ENCODE measurements around the gene NISCH. TPM values are rescaled to one million over a fixed set of nuclear protein-coding genes. Genes with fewer than 3 reads are reported as not detected.

The NISCH gene
- total RNA-seq, 1 donor from 2014 or later = 89.5 TPM

- H3K27ac Mint-ChIP-seq = no peak overlapping the region
- TF ChIP-seq, protein P1, sequence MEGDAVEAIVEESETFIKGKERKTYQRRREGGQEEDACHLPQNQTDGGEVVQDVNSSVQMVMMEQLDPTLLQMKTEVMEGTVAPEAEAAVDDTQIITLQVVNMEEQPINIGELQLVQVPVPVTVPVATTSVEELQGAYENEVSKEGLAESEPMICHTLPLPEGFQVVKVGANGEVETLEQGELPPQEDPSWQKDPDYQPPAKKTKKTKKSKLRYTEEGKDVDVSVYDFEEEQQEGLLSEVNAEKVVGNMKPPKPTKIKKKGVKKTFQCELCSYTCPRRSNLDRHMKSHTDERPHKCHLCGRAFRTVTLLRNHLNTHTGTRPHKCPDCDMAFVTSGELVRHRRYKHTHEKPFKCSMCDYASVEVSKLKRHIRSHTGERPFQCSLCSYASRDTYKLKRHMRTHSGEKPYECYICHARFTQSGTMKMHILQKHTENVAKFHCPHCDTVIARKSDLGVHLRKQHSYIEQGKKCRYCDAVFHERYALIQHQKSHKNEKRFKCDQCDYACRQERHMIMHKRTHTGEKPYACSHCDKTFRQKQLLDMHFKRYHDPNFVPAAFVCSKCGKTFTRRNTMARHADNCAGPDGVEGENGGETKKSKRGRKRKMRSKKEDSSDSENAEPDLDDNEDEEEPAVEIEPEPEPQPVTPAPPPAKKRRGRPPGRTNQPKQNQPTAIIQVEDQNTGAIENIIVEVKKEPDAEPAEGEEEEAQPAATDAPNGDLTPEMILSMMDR (IDR thresholded peaks at IDR 0.05) = no peak
- H3K9me3 Mint-ChIP-seq = no peaks in the 10 kb centered on the region
- peak; percentile 35 for DNase-seq
- H3K36me3 Mint-ChIP-seq (ENCODE audit: low read depth) = peaks cover 66% of the 10 kb centered on the region
- CTCF ChIA-PET = no interaction called here
- H3K27me3 Mint-ChIP-seq = no peaks in the 10 kb centered on the region
- no peaks in the 10 kb centered on the region for H3K4me1 Mint-ChIP-seq
- H3K4me3 Mint-ChIP-seq = no peak overlapping the region
- POLR2A ChIA-PET = interaction anchor here (0.6 kb wide), 1 partner anchor 210 kb away, joined by 3 read pairs; no protein-coding TSS in a partner anchor
- ATAC-seq (ENCODE audit: low read depth) = peak; percentile 57
- intact Hi-C loops (cut with micrococcal nuclease) = loop anchor here (2.0 kb wide), 1 partner anchor 65 kb away; the partner anchor contains the start of gene UQCC5
Observed at GRCh38 chr3:52471371-52472238, 16.2 kb downstream of the NISCH start.

GRCh38 chr3:52472239-52473000 lies 17.0 kb downstream of the NISCH start:
- Mint-ChIP-seq H3K36me3 (ENCODE audit: low read depth) (peaks cover 72% of the 10 kb centered on the region), H3K4me1 (no peaks in the 10 kb centered on the region), H3K9me3 (no peaks in the 10 kb centered on the region), H3K4me3 (no peak overlapping the region), H3K27me3 (no peaks in the 10 kb centered on the region), H3K27ac (no peak overlapping the region)
- ATAC-seq (ENCODE audit: low read depth) (no peak), DNase-seq (no peak)
- TF ChIP-seq, protein P1 (IDR thresholded peaks at IDR 0.05) = no peak
- intact Hi-C loops (cut with micrococcal nuclease) = loop anchor here (2.0 kb wide), 1 partner anchor 64 kb away; the partner anchor contains the start of gene UQCC5
- POLR2A ChIA-PET = interaction anchor here (0.6 kb wide), 1 partner anchor 211 kb away, joined by 3 read pairs; no protein-coding TSS in a partner anchor
- CTCF ChIA-PET = no interaction called here

DNA sequence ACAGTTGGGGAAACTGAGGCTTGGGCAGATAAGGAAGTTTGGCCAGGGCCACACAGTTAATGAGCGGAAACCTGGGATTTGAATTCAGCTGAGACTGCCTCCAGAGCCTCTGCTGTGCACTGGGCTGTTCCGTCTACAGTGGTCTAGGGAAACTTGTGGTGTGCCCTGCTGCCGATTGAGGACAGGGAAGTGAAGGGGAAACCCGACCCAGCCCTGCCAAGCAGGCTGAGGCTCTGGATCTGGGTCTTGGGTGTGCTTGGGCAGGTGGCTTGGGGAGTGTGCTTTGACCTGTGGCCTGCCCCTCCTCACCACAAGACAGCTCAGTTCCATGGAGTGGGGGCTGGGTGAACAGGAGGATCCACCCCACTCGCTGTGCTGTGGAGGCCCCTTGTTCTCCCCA lies 17.6 kb downstream of the NISCH start:
- Mint-ChIP-seq H3K27ac (no peak overlapping the region), H3K9me3 (no peaks in the 10 kb centered on the region), H3K4me3 (no peak overlapping the region), H3K36me3 (ENCODE audit: low read depth) (peaks cover 77% of the 10 kb centered on the region), H3K27me3 (no peaks in the 10 kb centered on the region), H3K4me1 (no peaks in the 10 kb centered on the region)
- ATAC-seq (ENCODE audit: low read depth) = no peak
- POLR2A ChIA-PET = no interaction called here
- no peak for DNase-seq
- TF ChIP-seq, protein P1 (IDR thresholded peaks at IDR 0.05) = no peak
- intact Hi-C loops (cut with micrococcal nuclease) = loop anchor here (2.0 kb wide), 1 partner anchor 64 kb away; the partner anchor contains the start of gene UQCC5
- CTCF ChIA-PET = no interaction called here

DNA sequence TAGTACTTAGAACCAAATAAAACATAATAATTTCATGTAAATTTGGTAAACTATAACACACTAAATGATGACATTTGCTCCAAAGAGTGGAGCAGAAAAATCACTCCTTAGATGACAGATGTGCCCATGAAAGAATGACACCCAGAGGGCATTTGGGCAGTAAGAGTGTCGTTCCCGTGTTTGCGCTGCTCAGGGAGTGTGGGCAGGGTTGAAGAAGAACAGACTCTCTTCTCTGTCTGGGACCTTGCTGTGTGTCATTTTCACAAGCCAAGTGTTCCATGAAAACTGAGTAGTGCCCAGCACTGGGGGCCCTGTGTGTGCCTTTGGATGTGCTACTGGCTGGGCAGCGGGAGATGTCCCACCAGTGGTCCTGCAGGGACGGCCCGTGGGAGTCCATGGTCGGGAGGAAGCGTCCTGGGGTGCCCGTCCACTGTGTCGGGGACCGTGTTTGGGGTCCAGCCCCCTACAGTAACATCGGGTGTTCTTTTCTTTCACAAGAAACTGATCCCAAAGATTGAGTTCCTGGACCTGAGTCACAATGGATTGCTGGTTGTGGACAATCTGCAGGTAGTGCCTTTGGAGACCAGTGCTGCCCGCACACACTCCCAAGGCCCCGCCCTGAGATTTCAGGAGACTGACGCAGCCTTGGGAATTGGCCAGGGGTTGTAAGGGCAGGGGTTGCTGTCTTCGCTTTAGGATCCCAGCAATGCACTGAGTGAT lies 21.8 kb downstream of the NISCH start:
- H3K27me3 Mint-ChIP-seq = no peaks in the 10 kb centered on the region
- H3K9me3 Mint-ChIP-seq = no peaks in the 10 kb centered on the region
- ATAC-seq (ENCODE audit: low read depth) = no peak

More for the DNA sequence above, 21.8 kb downstream of the NISCH start:
- Mint-ChIP-seq H3K27ac (no peak overlapping the region), H3K36me3 (ENCODE audit: low read depth) (peaks cover 91% of the 10 kb centered on the region), H3K4me1 (no peaks in the 10 kb centered on the region), H3K4me3 (no peak overlapping the region)
- CTCF ChIA-PET = no interaction called here
- POLR2A ChIA-PET = no interaction called here
- no peak for DNase-seq
- intact Hi-C loops (cut with micrococcal nuclease) = no loop called here
- TF ChIP-seq, protein P1 (IDR thresholded peaks at IDR 0.05) = no peak
